ENCODE measurements around the gene OBSCN.
"Not testable (repeated sequence)": the region's sequence is repeated elsewhere in the genome, so short reads cannot be mapped to it uniquely, and the experiment has no call there.

The OBSCN gene

DNA sequence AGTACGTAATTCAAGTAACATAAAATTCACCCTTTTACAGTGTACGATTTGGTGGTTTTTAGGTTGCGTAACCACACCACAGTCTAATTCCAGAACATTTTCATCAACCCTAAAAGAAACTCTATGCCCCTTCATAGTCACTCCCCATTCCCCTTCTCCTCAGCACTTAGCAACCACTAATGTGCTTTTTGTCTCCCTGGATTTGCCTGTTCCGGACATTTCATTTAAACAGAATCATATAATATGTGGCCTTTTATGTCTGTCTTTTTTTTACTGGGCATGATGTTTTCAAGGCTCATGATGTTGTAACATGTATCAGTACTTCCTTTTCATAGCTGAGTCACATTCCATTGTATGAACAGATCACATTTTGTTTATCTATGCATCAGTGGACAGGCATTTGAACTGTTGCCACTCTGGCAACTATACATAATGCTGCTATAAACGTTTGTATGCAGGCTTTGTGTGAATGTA is 20.8 kb downstream of the OBSCN start:
- DNase-seq: no peak

DNA sequence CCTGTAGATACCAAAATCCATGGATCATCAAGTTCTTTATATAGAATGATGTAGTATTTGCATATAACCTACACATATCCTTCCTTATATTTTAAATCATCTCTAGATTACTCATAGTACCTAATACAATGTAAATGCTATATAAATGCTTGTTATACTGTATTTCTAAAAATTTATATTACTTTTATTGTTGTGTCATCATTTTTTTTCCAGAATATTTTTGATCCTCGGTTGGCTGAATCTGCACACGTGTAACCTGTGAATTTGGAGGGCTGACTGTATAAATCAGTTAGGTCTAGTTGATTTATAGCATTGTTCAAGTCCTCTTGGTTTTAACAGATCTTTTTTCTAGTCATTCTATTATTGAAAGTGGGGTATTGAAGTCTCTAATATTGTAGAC is 23.3 kb downstream of the OBSCN start:
- no peak for DNase-seq

DNA sequence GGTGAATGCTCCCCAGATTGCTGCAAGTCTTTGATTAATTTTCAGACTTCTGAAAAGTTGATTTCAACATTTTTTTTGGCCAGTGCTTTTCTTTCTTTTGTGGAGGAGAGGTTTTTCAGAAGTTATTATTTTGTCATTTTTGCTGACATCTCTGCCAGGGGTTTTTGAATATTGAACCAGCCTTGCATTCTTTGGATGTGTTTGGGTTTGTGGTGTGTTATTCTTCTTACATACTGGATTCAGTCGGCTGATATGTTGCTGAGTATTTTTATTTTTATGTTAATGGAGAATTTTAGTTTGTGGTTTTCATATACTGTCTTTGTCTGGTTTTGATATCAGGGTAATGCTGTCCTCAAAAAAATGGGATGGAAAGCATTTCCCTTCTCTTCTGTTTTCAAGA is 25.3 kb downstream of the OBSCN start:
- DNase-seq: no peak

DNA sequence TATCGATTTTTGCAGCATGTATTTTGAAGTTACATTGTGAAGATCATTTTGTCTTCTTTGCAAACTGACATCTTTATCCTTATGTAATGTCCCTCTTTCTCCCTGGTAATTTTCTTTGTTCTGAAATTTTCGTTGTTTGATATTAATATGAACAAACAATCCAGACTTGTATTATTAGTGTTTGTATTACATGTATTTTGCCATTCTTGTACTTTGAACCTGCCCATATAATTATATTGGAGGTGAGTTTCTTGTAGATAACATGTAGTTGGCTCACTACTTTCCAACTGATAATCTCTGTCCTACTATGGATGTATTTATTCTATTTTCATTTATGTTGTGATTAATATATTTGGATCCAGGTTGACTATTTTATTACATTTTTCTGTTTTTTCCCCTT is 27.1 kb downstream of the OBSCN start:
- DNase-seq: no peak

DNA sequence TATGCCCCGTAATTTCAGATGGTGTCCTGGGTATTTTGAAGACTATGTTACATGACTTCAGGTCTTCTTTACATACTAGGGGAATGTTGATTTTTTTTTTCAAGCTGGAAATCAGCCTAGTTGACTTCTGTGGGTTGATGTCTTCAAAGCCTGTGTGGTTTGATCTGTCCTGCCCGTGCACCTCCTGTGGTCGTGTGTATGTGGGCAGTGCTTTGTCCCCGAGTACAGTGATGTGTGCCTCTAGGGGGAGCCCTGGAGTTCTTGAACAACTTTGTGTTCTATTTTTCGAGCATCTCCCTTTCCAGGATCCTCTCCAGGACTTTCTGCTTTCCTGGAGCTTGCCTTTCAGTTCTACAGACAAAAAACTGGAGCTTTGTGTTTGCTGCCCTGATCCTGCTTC is 28.9 kb downstream of the OBSCN start:
- no peak for DNase-seq

DNA sequence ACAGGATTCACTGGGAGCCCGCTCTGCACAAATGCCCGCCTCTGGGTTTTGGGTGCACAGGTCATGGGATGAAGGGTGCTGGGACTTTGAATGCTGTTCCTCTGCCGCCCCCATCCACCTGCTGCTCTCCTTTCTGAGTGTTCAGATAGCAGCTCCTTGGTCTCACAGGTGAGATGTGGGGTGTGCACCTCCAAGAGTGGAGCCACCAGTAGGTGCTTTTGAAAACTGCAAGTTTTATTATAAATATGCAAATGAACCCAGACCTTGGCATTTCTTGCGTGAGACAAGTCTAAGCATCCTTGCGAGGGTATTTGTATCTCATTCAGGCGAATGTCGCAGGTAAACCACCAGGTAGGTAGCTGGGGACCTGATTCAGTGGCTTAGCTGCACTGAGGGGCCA is 30.2 kb downstream of the OBSCN start:
- DNase-seq: no peak

- no peak for DNase-seq
These were observed 30.6 kb downstream of the OBSCN start for GRCh38 chr1:228238461-228238860.

DNA sequence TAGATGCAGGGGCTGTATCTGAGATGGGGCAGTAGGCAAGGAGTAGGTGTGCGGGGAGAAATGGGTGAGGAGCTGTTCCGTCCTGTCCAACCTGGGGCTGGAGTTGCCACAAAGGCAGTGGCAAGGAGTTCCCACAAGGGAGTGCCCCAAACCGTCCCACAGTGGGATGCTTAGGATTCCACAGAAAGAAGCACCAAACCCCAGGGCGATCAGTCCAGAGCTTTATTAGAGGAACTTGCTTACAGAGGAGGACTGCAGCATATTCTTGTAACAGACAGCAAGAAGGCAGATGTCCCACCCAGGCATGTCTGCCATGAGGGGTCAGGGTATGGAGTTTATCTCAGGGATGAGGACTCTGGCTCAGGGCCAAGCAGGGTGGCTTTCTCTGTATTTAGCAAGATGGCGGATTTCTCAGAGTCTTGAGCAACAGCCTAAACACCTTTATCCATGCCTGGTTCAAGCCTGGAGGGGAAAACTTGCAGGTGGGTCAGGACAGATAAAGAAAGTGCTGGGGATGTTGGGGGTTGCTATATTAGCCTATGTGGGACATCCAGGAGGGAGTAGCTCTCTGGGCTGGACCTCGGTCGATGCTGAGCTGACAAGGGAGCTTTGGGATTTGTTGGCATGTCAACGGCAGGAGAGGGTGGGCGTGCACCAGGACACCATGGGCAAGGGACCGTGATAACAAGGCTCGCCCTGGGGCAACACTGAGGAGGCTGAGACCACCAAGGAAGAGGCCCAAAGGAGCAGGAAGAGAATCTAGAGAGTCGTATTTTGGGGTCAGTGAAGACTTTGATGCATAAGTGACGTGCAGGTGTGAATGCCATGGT is 32.8 kb downstream of the OBSCN start:
- no peak for DNase-seq

- no peak for DNase-seq
These were observed 33.4 kb downstream of the OBSCN start for GRCh38 chr1:228241259-228241658.

DNA sequence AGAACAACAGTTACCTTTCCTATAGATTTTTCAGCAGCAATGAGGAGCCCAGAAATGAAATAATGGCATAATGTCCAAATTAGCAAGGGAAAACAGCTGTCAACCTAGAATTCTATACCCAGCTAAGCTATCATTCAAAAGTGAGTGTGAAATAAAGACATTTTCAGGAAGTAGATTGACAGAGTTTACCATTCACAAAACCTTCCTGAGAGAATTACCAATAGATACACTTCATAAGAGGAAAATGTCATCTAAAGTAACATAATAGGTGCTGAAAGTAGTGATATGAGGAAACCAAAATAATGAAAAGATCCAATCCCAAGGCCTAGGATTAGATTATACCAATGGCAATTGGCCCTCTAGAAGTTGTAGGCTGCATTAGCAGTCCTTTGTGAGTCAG is 34.6 kb downstream of the OBSCN start:
- DNase-seq: no peak

DNA sequence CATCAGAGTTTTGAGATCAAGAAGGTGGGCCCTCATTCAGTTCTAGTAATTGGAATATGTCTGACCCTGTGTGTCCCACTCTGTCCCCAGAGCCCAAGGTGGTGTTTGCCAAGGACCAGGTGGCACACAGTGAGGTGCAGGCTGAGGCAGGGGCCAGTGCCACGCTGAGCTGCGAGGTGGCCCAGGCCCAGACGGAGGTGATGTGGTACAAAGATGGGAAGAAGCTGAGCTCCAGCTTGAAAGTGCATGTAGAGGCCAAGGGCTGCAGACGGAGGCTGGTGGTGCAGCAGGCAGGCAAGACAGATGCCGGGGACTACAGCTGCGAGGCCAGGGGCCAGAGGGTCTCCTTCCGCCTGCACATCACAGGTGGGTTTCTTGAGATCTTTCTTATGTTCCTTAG is 35.2 kb downstream of the OBSCN start:
- DNase-seq: no peak

DNA sequence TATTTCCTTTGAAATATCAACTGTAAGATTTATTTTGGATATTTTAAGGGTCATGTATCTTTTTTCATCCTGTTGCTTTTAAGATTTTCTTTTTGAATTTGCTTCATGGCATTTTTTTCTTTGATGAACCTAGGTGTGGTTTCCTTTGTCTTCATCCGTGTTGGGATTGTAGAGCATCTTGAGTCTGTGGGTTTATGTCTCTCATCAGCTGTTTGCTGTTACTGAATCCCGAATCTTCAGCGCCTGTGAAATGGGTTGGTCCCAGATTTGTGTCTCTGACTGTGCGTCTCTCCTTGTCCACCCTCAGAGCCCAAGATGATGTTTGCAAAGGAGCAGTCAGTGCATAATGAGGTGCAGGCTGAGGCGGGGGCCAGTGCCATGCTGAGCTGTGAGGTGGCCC is 36.1 kb downstream of the OBSCN start:
- DNase-seq: not testable (repeated sequence)

GRCh38 chr1:228245111-228245510 is 37.3 kb downstream of the OBSCN start:
- no peak for DNase-seq

DNA sequence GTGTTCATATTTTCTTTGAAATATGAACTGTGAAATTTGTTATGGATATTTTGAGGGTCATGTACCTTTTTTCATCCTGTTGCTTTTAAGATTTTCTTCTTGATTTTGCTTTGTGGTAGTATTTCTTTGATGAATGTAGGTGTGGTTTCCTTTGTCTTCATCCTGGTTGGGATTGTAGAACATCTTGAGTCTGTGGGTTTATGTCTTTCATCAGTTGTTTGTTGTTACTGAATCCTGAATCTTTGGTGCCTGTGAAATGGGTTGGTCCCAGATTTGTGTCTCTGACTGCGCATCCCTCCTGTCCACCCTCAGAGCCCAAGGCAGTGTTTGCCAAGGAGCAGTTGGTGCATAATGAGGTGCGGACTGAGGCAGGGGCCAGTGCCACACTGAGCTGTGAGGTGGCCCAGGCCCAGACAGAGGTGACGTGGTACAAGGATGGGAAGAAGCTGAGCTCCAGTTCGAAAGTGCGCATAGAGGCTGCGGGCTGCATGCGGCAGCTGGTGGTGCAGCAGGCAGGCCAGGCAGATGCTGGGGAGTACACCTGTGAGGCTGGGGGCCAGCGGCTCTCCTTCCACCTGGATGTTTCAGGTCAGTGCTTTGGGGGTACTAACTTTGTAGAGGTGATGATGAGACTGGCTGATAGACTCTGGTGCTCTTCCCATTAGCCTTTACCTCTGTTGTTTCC is 38.5 kb downstream of the OBSCN start:
- no peak for DNase-seq

GRCh38 chr1:228249513-228250305 is 41.9 kb downstream of the OBSCN start:
- no peak for DNase-seq

DNA sequence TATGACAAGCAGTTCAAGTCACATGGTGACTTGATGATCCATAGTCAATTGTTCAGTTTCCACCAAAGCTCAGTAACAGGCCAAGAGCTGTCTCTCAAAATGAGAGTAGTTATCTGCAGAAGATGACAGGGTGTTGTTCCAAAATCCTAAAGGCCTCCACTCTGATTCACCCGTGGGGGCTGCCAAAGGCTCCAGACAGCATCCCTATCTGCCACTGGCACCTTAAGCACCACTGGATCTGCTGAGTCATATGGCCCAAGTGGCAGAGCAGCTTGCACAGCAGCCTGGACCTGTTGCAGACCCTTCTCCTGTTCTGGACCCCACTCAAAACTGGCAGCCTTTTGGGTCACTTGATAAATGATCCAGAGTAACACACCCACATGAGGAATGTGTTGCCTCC is 44.6 kb downstream of the OBSCN start:
- not testable (repeated sequence) for DNase-seq

GRCh38 chr1:228256626-228257375 is 49.0 kb downstream of the OBSCN start:
- DNase-seq: no peak

GRCh38 chr1:228258486-228258885 is 50.6 kb downstream of the OBSCN start:
- DNase-seq: no peak

DNA sequence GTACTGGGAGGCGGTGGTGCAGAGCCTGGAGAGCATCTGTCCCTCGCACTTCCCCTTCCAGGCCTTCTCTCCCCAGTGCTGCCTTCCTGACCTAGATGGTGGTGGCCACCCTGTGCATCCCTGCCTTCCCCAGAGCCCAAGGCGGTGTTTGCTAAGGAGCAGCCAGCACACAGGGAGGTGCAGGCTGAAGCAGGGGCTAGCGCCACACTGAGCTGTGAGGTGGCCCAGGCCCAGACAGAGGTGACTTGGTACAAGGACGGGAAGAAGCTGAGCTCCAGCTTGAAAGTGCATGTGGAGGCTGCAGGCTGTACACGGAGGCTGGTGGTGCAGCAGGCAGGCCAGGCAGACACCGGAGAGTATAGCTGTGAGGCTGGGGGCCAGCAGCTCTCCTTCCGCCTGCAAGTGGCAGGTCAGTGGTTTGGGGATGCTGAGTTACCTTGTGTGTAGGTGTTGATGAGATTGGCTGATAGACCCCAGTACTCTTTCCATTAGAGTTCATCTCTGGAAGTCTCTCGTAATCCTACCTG is 51.6 kb downstream of the OBSCN start:
- DNase-seq: no peak

- DNase-seq: no peak
These were observed 52.1 kb downstream of the OBSCN start for GRCh38 chr1:228259951-228260350.

DNA sequence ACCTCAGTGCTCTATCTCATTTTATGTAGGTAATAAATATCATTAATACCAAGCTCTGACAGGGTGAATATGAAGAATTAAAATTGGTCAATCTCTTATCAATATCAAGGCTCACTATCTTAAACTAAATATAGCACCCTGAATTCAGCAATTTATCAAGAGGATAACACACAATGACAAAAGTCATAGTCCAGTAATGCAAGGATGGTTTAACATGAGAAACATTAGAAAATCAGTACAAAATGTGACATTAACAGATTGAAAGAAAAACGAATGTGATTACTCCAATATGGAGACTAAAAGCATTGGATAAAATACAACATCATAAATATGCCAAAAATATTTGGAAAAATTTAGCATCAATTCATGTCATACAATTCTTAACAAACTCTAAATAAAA is 53.9 kb downstream of the OBSCN start:
- no peak for DNase-seq

GRCh38 chr1:228262475-228262874 is 54.6 kb downstream of the OBSCN start:
- no peak for DNase-seq

GRCh38 chr1:228263636-228264035 is 55.8 kb downstream of the OBSCN start:
- DNase-seq: no peak
